ENCODE measurements around the gene SLC23A1.

The SLC23A1 gene

GRCh38 chr5:139403787-139404483, 20.8 kb upstream of the SLC23A1 start, which contains the start of gene SPATA24 (continued):
- TF ChIP-seq KLF17 (tag by site-specific recombination; IDR thresholded peaks at IDR 0.05) (peak; percentile 71; the same call in 1 of the 2 replicates), ZNF610 (tag by site-specific recombination; IDR thresholded peaks at IDR 0.05; ENCODE audit: borderline replicate concordance) (0 out of 2 replicates have a peak, but pooled peaks have one; percentile 18), ZNF394 (tag by site-specific recombination; IDR thresholded peaks at IDR 0.05; ENCODE audit: borderline replicate concordance) (peak; percentile 40; the same call in 1 of the 2 replicates), ZNF843 (tag by site-specific recombination; IDR thresholded peaks at IDR 0.05) (0 out of 2 replicates have a peak, but pooled peaks have one; percentile 57), ZFP3 (tag by site-specific recombination; IDR thresholded peaks at IDR 0.05; ENCODE audit: low read depth) (no peak), ZFHX2 (tag by site-specific recombination; conservative IDR thresholded peaks at IDR 0.05) (peak; percentile 97), TCF7L2 (IDR thresholded peaks at IDR 0.05; ENCODE audit: borderline replicate concordance, low read depth, low read length) (no peak), ZNF19 (tag by site-specific recombination; IDR thresholded peaks at IDR 0.05; ENCODE audit: low read depth) (no peak), PRDM1 (tag by site-specific recombination; IDR thresholded peaks at IDR 0.05) (no peak), ZNF701 (tag by site-specific recombination; IDR thresholded peaks at IDR 0.05) (no peak), ZNF561 (tag by site-specific recombination; IDR thresholded peaks at IDR 0.05; ENCODE audit: borderline replicate concordance) (peak; percentile 69), KLF7 (tag by site-specific recombination; IDR thresholded peaks at IDR 0.05; ENCODE audit: borderline replicate concordance) (peak; percentile 76), HOXD13 (CRISPR knock-in tag; IDR thresholded peaks at IDR 0.05; ENCODE audit: borderline replicate concordance) (no peak), ZNF2 (tag by site-specific recombination; IDR thresholded peaks at IDR 0.05) (peak; percentile 70), RBAK (tag by site-specific recombination; IDR thresholded peaks at IDR 0.05) (no peak), GLIS2 (tag by site-specific recombination; IDR thresholded peaks at IDR 0.05) (peak; percentile 98), ZNF248 (tag by site-specific recombination; IDR thresholded peaks at IDR 0.05) (no peak), ZNF362 (tag by site-specific recombination; IDR thresholded peaks at IDR 0.05) (no peak), ZBTB17 (tag by site-specific recombination; IDR thresholded peaks at IDR 0.05) (peak; percentile 96), ZFP41 (tag by site-specific recombination; IDR thresholded peaks at IDR 0.05; ENCODE audit: borderline replicate concordance) (no peak), ZNF324 (tag by site-specific recombination; IDR thresholded peaks at IDR 0.05) (peak; percentile 31; the same call in 1 of the 2 replicates), ZNF514 (tag by site-specific recombination; IDR thresholded peaks at IDR 0.05) (no peak), REST (tag by site-specific recombination; IDR thresholded peaks at IDR 0.05) (peak; percentile 4; the same call in 1 of the 2 replicates), ZSCAN30 (tag by site-specific recombination; IDR thresholded peaks at IDR 0.05) (0 out of 2 replicates have a peak, but pooled peaks have one; percentile 31), ZNF132 (tag by site-specific recombination; IDR thresholded peaks at IDR 0.05; ENCODE audit: borderline replicate concordance) (no peak), ATF2 (tag by site-specific recombination; IDR thresholded peaks at IDR 0.05; ENCODE audit: low read depth) (peak; percentile 84), ZFP69B (tag by site-specific recombination; IDR thresholded peaks at IDR 0.05) (peak; percentile 41; the same call in 1 of the 2 replicates), ZNF416 (tag by site-specific recombination; IDR thresholded peaks at IDR 0.05) (no peak), ZBTB10 (tag by site-specific recombination; IDR thresholded peaks at IDR 0.05) (no peak; the same call in 1 of the 2 replicates), ZSCAN23 (tag by site-specific recombination; IDR thresholded peaks at IDR 0.05) (no peak), ZNF146 (tag by site-specific recombination; IDR thresholded peaks at IDR 0.05) (no peak)
